Umbilical cord (tissue), 2 donors: Measurements from ENCODE around the gene RSRC2. TPM values are rescaled to one million over a fixed set of nuclear protein-coding genes. Genes with fewer than 3 reads are reported as not detected.
"Not testable (repeated sequence)": the region's sequence is repeated elsewhere in the genome, so short reads cannot be mapped to it uniquely, and the experiment has no call there.

Experiments
- DNase-seq: peaks from one replicate; pipeline ENCODE4 v3.0.0-alpha.2; 2015; ENCODE audit warnings: low spot score
- total RNA-seq: library from RNA; depleted of rRNA; stranded (reverse); fragments of >200 nt; gene quantifications from one replicate; pipeline ENCODE4 v1.2.3, GENCODE V29; 2014; ENCODE audit warnings: low replicate concordance; ENCODE audit not compliant: insufficient read depth

Gene RSRC2
- total RNA-seq, 1 donor from 2014 or later: 95.3 TPM

DNA sequence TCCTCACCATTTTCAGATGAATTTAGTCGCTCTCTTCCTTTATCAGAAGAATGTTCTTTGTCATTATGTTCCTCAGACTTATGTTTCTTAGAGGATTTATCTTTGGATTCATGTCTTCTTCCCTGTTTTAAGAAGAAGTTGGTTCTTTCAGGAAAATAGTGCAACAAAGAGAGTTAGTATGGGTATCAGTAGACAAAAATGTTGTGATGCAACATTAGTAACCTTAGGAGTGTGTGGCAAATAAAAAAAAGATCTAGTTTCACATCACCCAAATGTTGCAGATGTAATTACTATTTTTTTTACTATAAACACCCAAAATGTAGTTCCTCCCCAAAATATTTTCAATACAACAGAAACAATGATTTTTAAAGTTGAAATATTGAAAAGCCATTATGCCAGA lies 7.8 kb downstream of the RSRC2 start:
- DNase-seq: no peak

DNA sequence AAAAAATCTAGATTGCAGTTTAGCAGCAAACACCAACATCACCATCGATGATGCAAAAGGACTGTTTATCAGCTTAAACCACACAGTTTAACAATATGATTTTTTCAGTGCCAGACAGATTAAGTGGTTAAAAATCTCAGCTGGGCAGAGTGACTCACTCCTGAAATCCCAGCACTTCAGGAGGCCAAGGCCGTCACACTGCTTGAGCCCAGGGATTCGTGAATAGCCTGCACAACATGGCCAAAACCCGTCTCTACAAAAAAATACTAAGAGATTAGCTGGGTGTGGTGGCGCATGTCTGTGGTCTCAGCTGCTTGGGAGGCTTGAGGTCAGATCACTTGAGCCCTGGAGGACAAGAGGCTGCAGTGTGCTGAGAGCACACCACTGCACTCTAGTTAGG lies 8.9 kb downstream of the RSRC2 start:
- DNase-seq: peak; percentile 93

DNA sequence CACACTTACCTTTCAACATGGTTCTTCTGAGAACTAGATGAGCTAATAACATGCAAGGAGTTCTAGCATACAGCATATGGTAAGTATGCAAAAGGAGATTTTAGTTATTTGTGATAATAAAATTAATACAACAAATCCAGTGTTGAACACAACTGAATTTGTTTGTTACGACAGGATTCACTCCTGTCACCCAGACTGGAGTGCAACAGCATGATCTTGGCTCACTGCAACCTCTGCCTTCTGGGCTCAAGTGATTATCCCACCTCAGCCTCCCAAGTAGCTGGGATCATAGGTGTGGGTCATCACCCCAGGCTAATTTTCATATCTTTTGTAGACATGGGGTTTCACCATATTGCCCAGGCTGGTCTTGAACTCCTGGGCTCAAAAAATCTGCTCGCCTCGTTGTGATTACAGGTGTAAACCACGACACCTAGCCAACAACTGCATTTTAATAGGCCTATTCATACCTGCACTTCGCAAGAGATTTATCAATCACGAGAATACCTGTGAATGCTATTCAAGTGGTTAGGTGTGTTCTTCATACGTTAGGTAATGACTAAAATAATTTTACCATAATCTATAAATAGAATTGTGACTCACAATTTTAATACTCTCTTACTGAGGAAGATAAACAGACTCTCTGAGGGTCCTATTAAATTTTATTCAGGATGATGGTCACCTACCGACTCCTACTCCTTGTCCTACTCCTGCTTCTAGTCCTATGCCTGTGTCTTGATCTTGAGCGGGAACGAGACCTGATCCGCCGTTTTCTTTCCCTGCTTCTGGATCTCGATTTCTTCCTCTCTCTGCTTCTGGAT lies 10.0 kb downstream of the RSRC2 start:
- DNase-seq: no peak

DNA sequence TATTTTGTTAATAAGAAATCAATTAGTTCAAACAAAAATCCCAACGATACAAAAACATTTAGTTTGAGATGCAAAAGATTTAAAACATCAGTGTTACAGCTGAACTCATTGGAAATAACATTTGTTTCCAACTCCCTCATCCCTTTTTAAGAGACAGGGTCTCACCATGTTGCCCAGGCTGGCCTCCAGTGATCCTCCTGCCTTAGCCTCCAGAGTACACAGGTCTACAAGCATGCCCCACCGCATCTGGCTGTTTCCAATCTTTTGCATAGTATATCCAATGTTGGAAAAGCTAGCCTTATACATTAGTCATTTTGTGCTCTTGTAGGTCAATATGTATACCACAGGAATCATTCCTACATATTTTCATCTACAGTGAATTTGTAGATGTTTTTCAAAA lies 11.5 kb downstream of the RSRC2 start:
- no peak for DNase-seq

DNA sequence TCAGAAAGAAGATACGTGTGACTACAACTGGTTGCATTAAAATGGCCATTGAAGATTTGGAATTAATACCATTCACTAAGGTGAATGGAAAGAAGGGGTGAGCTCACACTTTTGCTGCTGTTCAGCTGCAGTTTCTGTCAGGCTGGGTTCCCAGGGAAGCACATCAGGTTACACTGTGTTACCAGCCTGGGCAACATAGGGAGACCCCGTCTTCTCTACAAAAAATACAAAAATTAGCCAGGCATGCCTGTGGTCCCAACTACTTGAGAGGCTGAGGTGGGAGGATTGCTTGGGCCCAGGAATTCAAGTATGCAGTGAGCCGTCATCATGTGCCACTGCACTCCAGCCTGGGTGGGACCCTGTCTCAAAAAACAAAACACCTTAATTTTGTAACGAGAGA lies 13.1 kb downstream of the RSRC2 start:
- DNase-seq: no peak

DNA sequence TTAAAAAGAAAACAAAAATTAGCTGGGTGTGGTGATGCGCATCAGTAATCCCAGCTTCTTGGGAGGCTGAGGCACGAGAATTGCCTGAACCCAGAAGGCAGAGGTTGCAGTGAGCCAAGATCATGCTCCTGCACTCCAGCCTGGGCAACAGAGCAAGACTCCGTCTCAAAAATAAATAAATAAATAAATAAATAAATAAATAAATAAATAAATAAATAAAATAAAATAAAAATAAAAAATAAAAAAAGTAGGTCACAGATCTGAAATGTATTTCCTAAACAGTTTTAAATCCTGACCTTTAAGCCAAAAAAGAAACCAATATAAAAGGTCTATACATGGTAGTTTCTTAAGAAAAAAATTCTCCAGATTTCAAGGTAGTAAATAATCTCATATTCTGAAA lies 13.7 kb downstream of the RSRC2 start:
- DNase-seq: not testable (repeated sequence)

DNA sequence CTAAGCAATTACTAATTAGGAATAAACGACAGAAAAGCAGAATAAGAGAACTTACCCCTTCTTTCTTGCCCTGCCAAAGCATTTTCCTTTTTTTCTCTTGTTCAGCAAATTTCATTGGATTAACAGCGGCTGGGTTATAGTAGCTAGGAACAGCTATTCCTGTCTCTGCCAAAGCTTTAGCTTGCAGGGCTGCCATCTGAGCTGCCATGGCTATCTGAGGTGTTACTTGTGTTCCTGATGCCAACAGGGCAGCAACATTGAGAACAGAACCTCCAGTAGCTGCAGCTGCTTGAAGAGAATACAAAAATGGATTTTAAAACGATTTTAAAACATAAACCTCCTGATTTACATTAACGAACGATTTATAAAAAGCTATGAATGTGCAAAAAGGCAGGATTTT lies 18.6 kb downstream of the RSRC2 start:
- no peak for DNase-seq

DNA sequence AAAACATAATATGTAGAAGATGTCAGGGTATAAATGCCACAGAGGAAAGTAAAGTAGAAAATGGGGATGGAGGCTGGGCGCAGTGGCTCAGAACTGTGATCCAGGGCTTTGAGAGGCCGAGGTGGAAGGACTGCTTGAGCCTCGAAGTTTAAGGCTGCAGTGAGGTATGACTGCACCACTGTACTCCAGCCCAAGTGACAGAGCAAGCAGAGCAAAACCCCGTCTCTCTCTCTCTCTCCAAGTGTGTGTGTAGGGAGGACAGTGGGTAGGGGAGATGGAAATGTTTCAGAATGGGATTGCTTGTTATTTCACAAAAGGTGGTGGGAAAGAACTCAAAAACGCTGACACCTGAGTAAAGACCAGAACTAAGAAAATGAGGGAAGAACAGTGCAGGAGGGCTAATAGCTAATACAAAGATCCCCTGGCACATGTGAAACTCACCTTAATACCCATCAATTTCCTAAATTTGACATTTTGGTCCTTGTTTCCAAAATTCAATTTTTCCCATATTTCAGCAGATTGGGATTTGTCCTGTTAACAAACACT lies 20.3 kb downstream of the RSRC2 start:
- DNase-seq: no peak

DNA sequence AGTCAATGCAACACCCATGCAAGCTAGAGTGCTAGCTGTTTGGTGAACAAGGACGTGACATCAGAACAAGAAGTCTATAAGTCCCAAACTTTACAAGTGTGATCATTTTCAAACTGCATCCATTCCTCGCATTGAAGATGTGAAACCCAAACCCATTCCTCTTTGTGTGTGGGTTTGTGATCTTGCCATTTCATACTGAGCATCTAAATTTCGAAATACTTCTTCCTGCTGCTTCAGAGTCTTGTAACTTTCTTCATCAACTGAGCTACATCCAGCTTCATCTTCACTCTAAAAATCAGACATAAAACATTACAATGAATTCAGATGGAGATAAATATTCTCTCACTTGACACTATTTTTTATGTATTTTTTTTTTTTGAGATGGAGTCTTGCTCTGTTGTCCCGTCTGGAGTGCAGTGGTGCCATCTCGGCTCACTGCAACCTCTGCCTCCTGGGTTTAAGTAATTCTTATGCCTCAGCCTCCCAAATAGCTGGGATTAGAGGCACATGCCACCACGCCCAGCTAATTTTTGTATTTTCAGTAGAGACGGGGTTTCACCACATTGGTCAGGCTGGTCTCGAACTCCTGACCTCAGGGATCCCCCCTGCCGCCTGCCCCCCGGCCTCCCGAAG lies 21.2 kb downstream of the RSRC2 start:
- no peak for DNase-seq

DNA sequence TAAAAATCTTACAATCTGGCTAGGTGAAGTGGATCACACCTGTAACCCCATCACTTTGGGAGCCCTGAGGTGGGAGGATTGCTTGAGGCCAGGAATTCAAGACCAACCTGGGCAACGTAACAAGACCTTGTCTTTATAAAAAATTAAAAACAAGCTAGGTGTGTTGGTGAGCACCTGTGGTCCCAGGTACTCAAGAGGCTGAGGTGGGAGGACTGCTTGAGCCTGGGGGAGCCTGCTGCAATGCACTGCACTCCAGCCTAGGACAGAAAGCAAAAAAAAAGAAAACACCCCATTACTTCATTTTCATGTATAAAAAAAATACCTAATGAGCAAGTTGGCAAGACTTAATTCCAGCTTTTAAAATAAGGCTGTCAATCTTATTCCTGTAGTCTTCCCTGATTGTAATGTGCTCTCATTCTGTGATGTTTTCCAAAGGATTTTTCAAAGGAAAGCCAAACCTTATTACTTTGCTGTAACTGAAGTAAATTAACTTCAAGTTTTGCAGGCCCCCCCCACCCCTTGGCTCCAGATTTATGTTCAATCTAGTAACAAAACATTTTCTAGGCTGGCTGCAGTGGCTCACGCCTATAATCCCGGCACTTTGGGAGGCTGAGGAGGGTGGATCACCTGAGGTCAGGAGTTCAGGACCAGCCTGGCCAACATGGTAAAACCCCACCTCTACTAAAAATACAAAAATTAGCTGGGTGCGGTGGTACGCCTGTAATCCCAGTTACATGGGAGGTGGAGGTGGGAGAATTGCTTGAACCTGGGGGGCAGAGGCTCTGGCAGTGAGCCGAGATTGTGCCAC lies 22.7 kb downstream of the RSRC2 start:
- DNase-seq: no peak

DNA sequence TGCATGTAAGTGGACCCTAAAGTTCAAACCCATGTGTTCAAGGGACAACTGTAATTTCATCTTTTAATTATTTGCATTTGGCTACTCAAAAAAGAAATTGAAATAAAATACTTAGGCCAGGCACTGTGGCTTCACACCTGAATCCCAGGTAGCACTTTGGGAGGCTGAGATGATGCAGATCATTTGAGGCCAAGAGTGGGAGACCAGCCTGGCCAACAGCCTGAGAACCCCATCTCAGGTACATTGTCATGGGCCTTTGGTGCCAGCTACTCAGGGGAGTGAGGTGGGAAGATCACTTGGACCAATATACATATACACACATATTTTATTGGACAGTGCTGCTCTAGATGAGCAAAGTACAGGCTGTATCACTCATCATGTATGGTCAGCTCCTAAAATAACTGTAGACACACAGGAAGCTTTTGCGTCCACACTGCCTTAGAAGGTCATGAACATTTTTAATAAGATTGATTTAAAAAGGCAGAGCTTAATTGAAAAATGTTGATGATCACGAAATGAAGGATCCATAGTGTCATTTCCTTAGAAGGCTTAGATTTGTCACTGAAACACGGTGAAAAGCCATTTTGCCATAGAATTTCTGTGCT lies 23.5 kb downstream of the RSRC2 start:
- DNase-seq: no peak

DNA sequence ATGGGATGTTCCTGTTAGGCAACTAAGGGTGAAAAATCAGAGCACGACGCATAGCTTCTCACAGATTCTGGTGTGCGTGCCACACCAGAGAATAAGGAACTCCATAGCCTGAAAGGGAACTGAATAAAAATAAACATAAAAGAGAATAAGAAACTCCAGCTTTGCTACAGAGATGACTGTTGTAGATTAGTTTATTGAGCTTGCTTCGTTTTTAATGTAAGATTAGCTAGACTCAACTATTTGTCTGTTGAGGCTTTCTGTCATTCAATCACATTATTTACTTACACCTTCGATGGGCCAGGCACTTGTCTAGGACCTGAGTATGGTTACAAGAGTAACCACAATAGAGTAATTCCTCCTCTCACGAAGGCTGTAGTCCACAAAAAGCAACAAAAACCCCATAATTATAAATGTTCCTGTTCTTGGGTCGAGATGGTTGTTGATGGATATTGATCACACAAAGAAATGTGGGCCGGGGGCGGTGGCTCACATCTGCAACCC lies 25.2 kb downstream of the RSRC2 start:
- no peak for DNase-seq

DNA sequence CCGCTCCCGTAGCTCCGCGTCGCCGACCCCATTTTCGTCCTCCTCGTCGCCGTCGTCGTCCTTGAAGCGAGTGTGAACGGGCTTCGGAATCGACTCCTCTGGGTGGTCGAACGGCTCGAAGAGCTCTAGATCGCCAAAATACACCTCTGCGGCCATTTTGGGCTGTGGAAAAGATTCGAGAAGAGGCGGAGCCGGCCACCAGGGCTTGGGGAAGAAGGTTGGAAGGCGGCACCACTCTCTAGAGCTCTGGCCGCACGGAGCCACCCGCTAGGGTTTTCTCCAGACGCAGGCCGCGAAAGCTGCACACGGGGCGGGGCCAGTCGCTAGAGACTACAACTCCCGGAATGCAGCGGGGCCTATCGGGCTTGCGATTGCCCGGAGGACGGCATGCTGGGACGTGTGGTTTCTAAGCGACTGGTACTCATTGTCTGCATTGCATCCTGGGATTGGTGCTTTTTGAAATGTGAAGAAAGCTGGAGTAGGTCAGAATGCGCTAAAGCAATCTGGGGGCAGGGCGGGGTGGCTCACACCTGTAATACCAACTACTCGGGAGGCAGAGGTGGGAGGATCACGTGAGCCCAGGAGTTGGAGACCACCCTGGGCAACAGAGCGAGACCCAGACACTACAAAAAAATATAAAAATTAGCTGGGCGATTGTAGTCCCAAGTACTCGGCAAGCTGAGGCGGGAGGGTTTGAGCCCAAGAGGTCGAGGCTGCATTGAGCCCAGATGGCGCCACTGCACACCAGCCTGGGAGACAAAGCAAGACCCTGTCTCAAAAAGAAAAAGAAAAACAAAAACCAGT lies 25.8 kb downstream of the RSRC2 start, which contains the start of gene ZCCHC8:
ZCCHC8 (minus strand) TSS at position 248 of the 804 bp plus-strand sequence; CDS start at position 156, 92 bp downstream.
- peak; percentile 99 for DNase-seq

DNA sequence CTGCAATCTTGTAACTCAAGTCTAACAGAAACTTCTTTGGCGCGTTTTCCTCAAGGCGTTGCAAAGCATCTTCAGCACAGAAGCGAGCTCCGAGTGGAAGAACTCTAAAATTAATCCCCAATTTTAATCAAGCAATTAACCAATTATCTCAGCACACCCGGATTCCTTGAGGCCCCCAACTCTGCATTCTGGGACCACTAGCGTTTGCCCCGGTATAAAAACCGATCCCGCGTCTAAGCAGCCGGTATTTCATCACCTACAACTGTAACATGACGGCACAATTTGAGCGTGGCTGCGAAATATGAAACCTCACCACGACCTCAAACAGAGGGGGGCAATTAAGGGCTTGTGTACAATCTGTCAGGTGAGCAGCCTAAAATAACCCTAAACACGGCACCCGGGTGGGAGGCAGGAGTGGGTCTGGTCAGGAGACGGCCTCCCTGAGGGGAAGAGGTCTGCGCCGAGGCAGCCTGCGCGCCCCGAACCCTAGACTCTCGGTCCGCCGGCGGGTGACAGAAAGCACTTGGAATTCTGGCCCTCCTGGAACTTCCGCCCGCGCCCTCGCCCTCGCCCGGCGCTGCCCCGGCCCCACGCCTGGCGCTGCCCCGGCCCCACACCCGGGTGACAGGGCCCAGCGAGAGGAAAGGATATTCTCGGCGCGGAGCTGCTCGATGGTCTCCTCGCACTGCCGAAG lies 26.6 kb downstream of the RSRC2 start:
- peak; percentile 69 for DNase-seq

DNA sequence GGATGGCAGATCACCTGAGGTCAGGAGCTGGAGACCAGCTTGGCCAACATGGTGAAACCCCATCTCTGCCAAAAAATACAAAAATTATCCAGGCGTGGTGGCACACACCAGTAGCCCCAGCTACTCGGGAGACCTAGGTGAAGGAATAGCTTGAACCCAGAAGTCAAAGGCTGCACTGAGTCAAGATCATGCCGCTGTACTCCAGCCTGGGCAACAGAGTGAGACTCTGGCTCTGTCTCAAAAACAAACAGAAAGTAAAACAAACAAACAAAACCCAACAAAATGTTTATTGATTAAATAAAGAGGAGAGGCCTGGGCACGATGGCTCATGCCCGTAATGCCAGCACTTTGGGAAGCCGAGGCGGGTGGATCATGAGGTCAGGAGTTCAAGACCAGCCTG lies 31.5 kb downstream of the RSRC2 start:
- DNase-seq: no peak

DNA sequence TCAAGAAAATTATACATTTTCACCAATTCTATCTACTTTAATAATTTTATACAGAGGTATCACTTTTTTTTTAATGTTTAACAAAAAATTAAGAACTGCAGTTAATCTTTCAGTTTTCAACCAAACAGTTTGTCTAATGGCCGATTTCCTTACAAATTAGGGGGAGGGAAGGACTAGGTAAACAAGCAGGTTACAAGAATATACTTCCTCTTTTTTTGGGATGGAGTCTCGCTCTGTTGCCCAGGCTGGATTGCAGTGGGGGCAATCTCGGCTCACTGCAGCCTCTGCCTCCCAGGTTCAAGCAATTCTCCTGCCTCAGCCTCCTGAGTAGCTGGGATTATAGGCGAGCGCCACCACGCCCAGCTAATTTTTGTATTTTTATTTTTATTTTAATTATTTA lies 33.5 kb downstream of the RSRC2 start:
- DNase-seq: not testable (repeated sequence)

DNA sequence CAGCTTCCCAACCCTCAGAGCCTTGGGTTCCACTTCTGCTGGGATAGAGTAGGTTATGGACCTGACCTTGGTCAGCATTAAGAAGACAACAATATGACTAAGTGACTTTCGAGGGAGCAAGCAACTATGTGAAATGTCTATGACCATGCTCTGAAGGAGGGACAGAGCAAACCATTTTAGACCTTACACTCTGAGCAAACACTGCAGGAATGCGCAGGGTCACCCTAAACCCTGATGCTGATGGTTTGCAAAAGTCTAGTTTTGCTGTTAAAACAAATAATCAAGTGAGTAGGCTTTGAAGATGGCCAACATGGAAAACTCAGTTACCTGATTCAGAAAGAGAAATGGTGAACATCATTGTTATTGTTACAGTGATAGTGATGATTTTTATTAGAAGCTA lies 34.7 kb downstream of the RSRC2 start:
- DNase-seq: no peak

DNA sequence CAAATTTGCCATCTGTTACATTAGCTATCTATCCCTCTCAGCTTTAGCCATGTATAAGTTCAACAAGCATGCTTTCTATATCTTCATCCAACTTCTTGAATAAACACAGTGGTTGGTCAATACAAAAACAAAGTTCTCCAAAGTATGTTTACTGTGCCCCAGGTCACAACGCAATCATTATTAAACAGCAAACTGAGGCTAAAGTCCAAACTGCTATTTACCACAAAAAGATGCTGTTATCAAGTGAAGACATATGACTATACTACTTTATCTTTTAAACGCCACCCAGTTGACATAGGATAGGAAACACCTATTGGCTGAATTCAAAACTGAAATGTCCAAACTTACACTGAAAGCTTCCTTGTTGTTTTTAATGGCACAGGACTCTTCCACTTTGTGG lies 37.7 kb downstream of the RSRC2 start:
- DNase-seq: no peak

DNA sequence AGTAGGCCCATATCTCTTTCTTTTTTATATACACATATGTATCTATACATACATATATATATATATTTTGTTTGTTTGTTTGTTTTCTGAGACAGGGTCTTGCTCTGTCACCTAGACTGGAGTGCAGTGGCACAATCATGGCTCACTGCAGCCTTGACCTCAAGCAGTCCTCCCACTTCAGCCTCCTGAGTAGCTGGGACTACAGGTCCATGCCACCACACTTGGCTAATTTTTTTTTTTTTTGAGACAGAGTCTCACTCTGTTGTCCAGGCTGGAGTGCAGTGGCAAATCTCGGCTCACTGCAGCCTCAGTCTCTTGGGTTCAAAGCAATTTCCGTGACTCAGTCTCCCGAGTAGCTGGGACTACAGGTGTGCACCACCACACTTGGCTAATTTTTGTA lies 38.9 kb downstream of the RSRC2 start:
- DNase-seq: not testable (repeated sequence)
